AG04450 (cell line): ENCODE results near the gene CAPN5. TPM values are rescaled to one million over a fixed set of nuclear protein-coding genes. Genes with fewer than 3 reads are reported as not detected.

ENCODE experiments used
- CTCF ChIA-PET: fragments of 300-600, 350-600 bp; formaldehyde crosslinking; extraction: SDS; loops from one replicate; lab custom pipeline; 2022; ENCODE audit warnings: antibody characterized with exemption, inconsistent platforms; lab: Charles Lee
- POLR2A ChIA-PET: fragments of 350-600 bp; formaldehyde crosslinking; extraction: SDS; loops from one replicate; lab custom pipeline; 2021; ENCODE audit warnings: antibody characterized with exemption, inconsistent platforms; lab: Yijun Ruan, JAX
- DNase-seq: peaks from one replicate; pipeline ENCODE4 v3.0.0-alpha.2; 2011; ENCODE audit warnings: low read depth, low spot score
- H3K27ac ChIP-seq: one replicate; pipeline ENCODE4 v1.5.1; 2012; ENCODE audit warnings: low read depth, low read length, control low read depth
- H3K27me3 ChIP-seq: one replicate; pipeline ENCODE4 v1.6.0; 2012; ENCODE audit warnings: low read length; ENCODE audit not compliant: control insufficient read depth, insufficient read depth
- H3K4me3 ChIP-seq: 2 replicates; pipeline ENCODE4 v1.5.1; 2011; ENCODE audit warnings: mild to moderate bottlenecking, low read depth, low read length, control low read depth
- H3K9me3 ChIP-seq: 2 replicates; pipeline ENCODE4 v1.5.1; 2012; ENCODE audit warnings: low read length; ENCODE audit not compliant: control insufficient read depth, insufficient read depth
- CTCF ChIP-seq: IDR thresholded peaks from 2 replicates; pipeline ENCODE4 v1.5.1; 2011; ENCODE audit warnings: low read depth, low read length, control low read depth, inconsistent platforms
- polyA plus RNA-seq: library from polyadenylated mRNA; depleted of rRNA; stranded (reverse); fragments of >200 nt; gene quantifications from 2 replicates; pipeline ENCODE4 v1.2.3, GENCODE V29; 2011

The CAPN5 gene
- polyA plus RNA-seq, 1 experiment: 18.6 TPM

- no peak for DNase-seq
- CTCF ChIA-PET: interaction anchor here (1.1 to 5.0 kb wide), 2 partner anchors 10 to 45 kb away, joined by 3 to 53 read pairs; no protein-coding TSS in a partner anchor
- POLR2A ChIA-PET: interaction anchor here (2.3 kb wide), 1 partner anchor 15 kb away, joined by 6 read pairs; the partner anchor contains the start of gene CAPN5
- no peak for TF ChIP-seq CTCF
- Histone ChIP-seq H3K9me3 (no peaks in the 10 kb centered on the region), H3K4me3 (no peak overlapping the region), H3K27ac (no peak overlapping the region), H3K27me3 (no peaks in the 10 kb centered on the region)
Observed at GRCh38 chr11:77081381-77081851, 14.6 kb downstream of the CAPN5 start.

GRCh38 chr11:77081976-77082836 is 15.4 kb downstream of the CAPN5 start:
- Histone ChIP-seq H3K4me3 (no peak overlapping the region), H3K27ac (peak overlapping the region; percentile 39), H3K27me3 (no peaks in the 10 kb centered on the region), H3K9me3 (no peaks in the 10 kb centered on the region)
- CTCF ChIA-PET: interaction anchor here (0.8 to 5.0 kb wide), 5 partner anchors 9 to 44 kb away, joined by 3 to 53 read pairs (median 3); no protein-coding TSS in a partner anchor
- POLR2A ChIA-PET: no interaction called here
- TF ChIP-seq CTCF: no peak
- no peak for DNase-seq

- no peaks in the 10 kb centered on the region for H3K27me3 ChIP-seq
- no peak overlapping the region for H3K4me3 ChIP-seq
- ChIA-PET POLR2A (no interaction called here), CTCF (interaction anchor here (0.8 to 5.0 kb wide), 4 partner anchors 8 to 38 kb away, joined by 3 to 53 read pairs (median 6); no protein-coding TSS in a partner anchor)
- no peak for TF ChIP-seq CTCF
- DNase-seq: no peak
- peak overlapping the region; percentile 39 for H3K27ac ChIP-seq
- no peaks in the 10 kb centered on the region for H3K9me3 ChIP-seq
Observed at GRCh38 chr11:77082838-77083565, 16.2 kb downstream of the CAPN5 start.

- no peak for TF ChIP-seq CTCF
- Histone ChIP-seq H3K9me3 (no peaks in the 10 kb centered on the region), H3K4me3 (no peak overlapping the region), H3K27me3 (no peaks in the 10 kb centered on the region), H3K27ac (no peak overlapping the region)
- POLR2A ChIA-PET: no interaction called here
- CTCF ChIA-PET: interaction anchor here (1.9 to 5.0 kb wide), 2 partner anchors 8 to 36 kb away, joined by 10 to 53 read pairs; no protein-coding TSS in a partner anchor
- no peak for DNase-seq
Observed at GRCh38 chr11:77083566-77084245, 16.9 kb downstream of the CAPN5 start.
